K562 (cell line): ENCODE data around the gene C1QBP. TPM values are rescaled to one million over a fixed set of nuclear protein-coding genes. Genes with fewer than 3 reads are reported as not detected.

Experiments used
- ATAC-seq: fragments of 200-7000 bp; cut with Tn5 transposase; 3 replicates; pipeline ENCODE4 v1.9.1; 2020; ENCODE audit warnings: moderate library complexity
- BruUV-seq: library from RNA; stranded (reverse); fragments of 400-500 nt; replicated peaks from 2 replicates; lab custom pipeline; 2021; lab: Mats Ljungman, UMichigan
- CTCF ChIA-PET: fragments of 300-600 bp; formaldehyde crosslinking; extraction: SDS; loops from one replicate; lab custom pipeline; 2021; ENCODE audit warnings: low intra/inter-chr PET ratio; lab: Yijun Ruan, JAX
- POLR2A ChIA-PET: fragments of 300-600, 350-650 bp; sonication (Branson Sonifier 250); formaldehyde crosslinking; extraction: SDS; loops from one replicate; lab custom pipeline; 2021; ENCODE audit warnings: antibody characterized with exemption, inconsistent platforms; lab: Yijun Ruan, JAX
- DNase-seq, 4 experiments: peaks; one replicate each; pipeline versions ENCODE4 v3.0.0 to v3.0.0-alpha.2; 2011 to 2018; ENCODE audit warnings: low spot score in 3 of 4, mixed read lengths in 3 of 4; ENCODE audit errors: extremely low read depth in 1 of 4
- FAIRE-seq: peaks from 2 replicates; lab custom pipeline; 2011; peaks lifted over from hg19 to GRCh38; lab: Jason Lieb, UNC
- H2AFZ ChIP-seq: 2 replicates; pipeline ENCODE4 v1.6.0; 2011; ENCODE audit warnings: low read depth, low read length, control low read depth, inconsistent platforms
- H3K27ac ChIP-seq: fragments of 200-600 bp; 3 replicates; pipeline ENCODE4 v1.8.0; 2011; ENCODE audit warnings: low read depth, mild to moderate bottlenecking, control low read depth, inconsistent platforms, low read length, moderate library complexity, mixed read lengths; ENCODE audit errors: extremely low read depth
- H3K27me3 ChIP-seq, 2 experiments: fragments of 300-600 bp in 1 of 2; 2 replicates in 1 of 2; 3 replicates in 1 of 2; pipeline versions ENCODE4 v1.6.0 to v1.8.0; 2011; ENCODE audit warnings: inconsistent platforms in 2 of 2, low read length in 2 of 2, mild to moderate bottlenecking in 1 of 2, mixed read lengths in 1 of 2, moderate library complexity in 1 of 2; ENCODE audit not compliant: control insufficient read depth in 2 of 2, insufficient read depth in 2 of 2
- H3K36me3 ChIP-seq: fragments of 300-600 bp; 3 replicates; pipeline ENCODE4 v1.8.0; 2011; ENCODE audit warnings: mild to moderate bottlenecking, low read length, inconsistent platforms; ENCODE audit not compliant: control insufficient read depth, insufficient read depth
- H3K4me1 ChIP-seq, 2 experiments: fragments of 200-600 bp in 1 of 2; replicated peaks in 1 of 2; 2 replicates in 1 of 2; 3 replicates in 1 of 2; pipeline versions ENCODE4 v1.5.1 to v1.8.0; 2011; ENCODE audit warnings: inconsistent platforms in 2 of 2, low read length in 2 of 2, mild to moderate bottlenecking in 1 of 2, mixed read lengths in 1 of 2, moderate library complexity in 1 of 2; ENCODE audit not compliant: control insufficient read depth in 2 of 2, insufficient read depth in 2 of 2
- H3K4me2 ChIP-seq: 2 replicates; pipeline ENCODE4 v1.6.1; 2011; ENCODE audit warnings: low read length, control low read depth, inconsistent platforms, mixed read lengths; ENCODE audit not compliant: insufficient read depth
- H3K4me3 ChIP-seq: fragments of 200-600 bp; sonication (generic), shearing (Covaris generic); 2 replicates; pipeline ENCODE4 v1.5.1; 2016; ENCODE audit warnings: control low read depth, inconsistent platforms
- H3K79me2 ChIP-seq: fragments of 200-600 bp; 3 replicates; pipeline ENCODE4 v1.8.0; 2011; ENCODE audit warnings: low read length, inconsistent platforms; ENCODE audit not compliant: control insufficient read depth, insufficient read depth
- H3K9ac ChIP-seq, 2 experiments: 2 replicates each; pipeline versions ENCODE4 v1.6.0 to v1.6.1; 2011; ENCODE audit warnings: low read depth in 2 of 2, low read length in 2 of 2, control low read depth in 1 of 2, inconsistent platforms in 1 of 2, mild to moderate bottlenecking in 1 of 2, mixed read lengths in 1 of 2; ENCODE audit not compliant: insufficient read depth in 1 of 2
- H3K9me1 ChIP-seq: one replicate; pipeline ENCODE4 v1.6.0; 2011; ENCODE audit warnings: inconsistent platforms, mild to moderate bottlenecking, low read length, moderate library complexity; ENCODE audit not compliant: control insufficient read depth, insufficient read depth
- H3K9me3 ChIP-seq: replicated peaks from 2 replicates; pipeline ENCODE4 v1.5.1; 2011; ENCODE audit warnings: low read depth, low read length, inconsistent platforms; ENCODE audit not compliant: control insufficient read depth, insufficient read depth
- H4K20me1 ChIP-seq: replicated peaks from 2 replicates; pipeline ENCODE4 v1.6.1; 2011; ENCODE audit warnings: low read length, inconsistent platforms, mixed read lengths; ENCODE audit not compliant: control insufficient read depth, insufficient read depth
- BRD4 ChIP-seq: fragments of 200-600 bp; sonication (generic); IDR thresholded peaks from 2 replicates; pipeline ENCODE4 v1.6.1; 2017; ENCODE audit warnings: inconsistent platforms
- EGR1 ChIP-seq: fragments of 450-650 bp; conservative IDR thresholded peaks from 2 replicates; pipeline ENCODE4 v1.6.1; 2017; ENCODE audit warnings: mild to moderate bottlenecking
- MEF2A ChIP-seq: IDR thresholded peaks from 2 replicates; pipeline ENCODE4 v1.6.1; 2011; ENCODE audit warnings: low read depth, mild to moderate bottlenecking, low read length, moderate library complexity; ENCODE audit not compliant: control insufficient read depth
- MEF2D ChIP-seq: conservative IDR thresholded peaks from 2 replicates; pipeline ENCODE4 v1.6.1; 2016; ENCODE audit warnings: low read depth, missing genetic modification characterization, missing compliant biosample characterization
- NCOA6 ChIP-seq: fragments of 450-650 bp; IDR thresholded peaks from 2 replicates; pipeline ENCODE4 v1.6.1; 2017; ENCODE audit warnings: mild to moderate bottlenecking
- PHF20 ChIP-seq: fragments of 450-650 bp; IDR thresholded peaks from 2 replicates; pipeline ENCODE4 v1.6.1; 2018; ENCODE audit not compliant: partially characterized antibody
- ZNF75A ChIP-seq: fragments of 450-650 bp; formaldehyde crosslinking; IDR thresholded peaks from 2 replicates; pipeline ENCODE4 v1.4.0; 2020; ENCODE audit warnings: mild to moderate bottlenecking
- ZSCAN29 ChIP-seq: fragments of 450-650 bp; IDR thresholded peaks from 2 replicates; pipeline ENCODE4 v1.6.1; 2017
- WGBS: fragments of 100-300 bp; shearing (Covaris generic); methylation state at CpG from one replicate; pipeline ENCODE4 v1.1.6; 2016; ENCODE audit warnings: low coverage, mixed read lengths; ENCODE audit not compliant: insufficient coverage; ENCODE audit errors: missing lambda C conversion rate; 5-methylcytosine and 5-hydroxymethylcytosine counted together
- in situ Hi-C: fragments of 300-500 bp; cut with MboI; formaldehyde crosslinking; loops from 4 replicates; pipeline ENCODE4 v1.15.0; 2018; ENCODE audit warnings: inconsistent platforms, mixed read lengths
- intact Hi-C: fragments of 100-400 bp; cut with micrococcal nuclease; formaldehyde crosslinking; loops from 2 replicates; pipeline ENCODE4 v1.14.2; 2022
- polyA plus RNA-seq, 8 experiments: library from polyadenylated mRNA; depleted of rRNA in 4 of 8; stranded (reverse) in 5 of 8; unstranded in 3 of 8; fragments of >200 nt; fragmentation: Nextera tagmentation in 2 of 8; fragmentation: Illumina TruSeq in 1 of 8; extraction: Ambion mirVana in 2 of 8; extraction: Trizol in 1 of 8; gene quantifications; 2 replicates each; pipeline versions ENCODE4 v1.2.1 to v1.2.3, GENCODE V29; 2011 to 2014; ENCODE audit warnings: inconsistent platforms in 1 of 8, missing spikeins in 1 of 8
- total RNA-seq, 7 experiments: library from RNA; depleted of rRNA in 6 of 7; stranded (reverse); fragments of >200 nt in 6 of 7; fragmentation: Illumina TruSeq in 2 of 7; extraction: Trizol in 2 of 7; gene quantifications; 2 replicates each; pipeline versions ENCODE4 v1.2.1 to v1.2.3, GENCODE V29; 2011 to 2021; ENCODE audit warnings: low replicate concordance in 1 of 7
- TF ChIP-seq, protein P1 (sequence below): IDR thresholded peaks from 2 replicates; pipeline ENCODE4 v1.6.1; 2011; ENCODE audit warnings: borderline replicate concordance, low read depth, mild to moderate bottlenecking, moderate library complexity, low read length; ENCODE audit not compliant: insufficient read depth, poor library complexity, severe bottlenecking

Gene C1QBP
- total and polyA plus RNA-seq, 9 of the 15 experiments (the other 6 are each of a cell fraction or from before 2014, with no cell fraction given) = 90.7 to 665 (median 414) TPM

DNA sequence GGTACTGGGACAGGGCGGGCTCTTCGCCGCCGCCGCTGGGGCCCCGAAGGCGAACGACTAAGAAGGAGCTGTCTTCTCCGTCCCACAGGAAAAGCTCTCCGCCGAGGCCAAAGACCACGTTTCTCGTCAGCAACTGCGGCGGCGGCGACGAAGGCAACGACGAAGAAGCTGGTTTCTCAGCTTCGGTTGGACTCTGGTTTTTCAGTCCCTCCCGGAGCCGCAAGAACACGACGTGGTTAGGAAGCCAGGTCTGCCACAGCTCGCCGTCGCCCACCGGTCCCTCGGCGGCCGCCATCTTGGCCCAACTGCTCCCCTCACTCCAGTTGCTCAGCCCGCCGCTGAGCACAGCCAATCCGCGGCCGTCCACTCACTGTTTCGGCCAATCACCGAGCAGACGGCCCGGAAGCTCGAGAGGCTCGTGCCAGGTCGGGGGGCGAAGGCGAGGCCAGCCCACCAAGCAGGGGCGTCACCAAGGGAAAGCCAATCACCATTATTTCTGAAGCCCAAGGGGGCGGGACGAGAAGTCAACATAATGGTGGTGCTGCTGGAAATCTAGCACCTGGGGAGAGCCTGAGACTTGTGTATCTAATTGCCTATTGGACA, 19.5 kb downstream of the C1QBP start, which contains the start of gene NUP88 (continued):
- TF ChIP-seq ZNF75A (no peak), MEF2D (no peak), NCOA6 (no peak)

DNA sequence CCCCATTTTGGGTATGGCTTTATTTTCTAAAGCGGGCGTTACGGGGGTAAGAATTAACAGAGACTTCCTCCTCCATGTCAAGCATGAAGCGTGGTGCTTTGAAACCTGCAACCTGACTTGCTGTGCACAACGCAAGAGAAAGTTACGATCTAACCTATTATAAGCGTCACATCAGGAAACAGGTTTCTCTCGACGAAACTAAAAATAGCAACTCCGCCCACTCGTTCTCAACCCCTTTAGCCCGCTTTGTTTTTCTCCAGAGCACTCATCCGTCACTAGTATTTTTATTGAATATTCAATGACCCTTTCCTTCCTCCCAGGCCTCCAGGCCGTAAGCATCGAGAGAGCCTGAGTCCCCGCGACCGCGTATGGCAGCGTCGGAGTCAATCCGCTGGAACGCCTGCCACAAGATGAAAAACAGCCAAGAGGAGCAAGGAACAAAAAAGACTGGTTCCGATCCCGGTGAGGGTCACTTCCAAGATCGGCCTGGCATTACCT, 20.0 kb downstream of the C1QBP start:
- intact Hi-C loops = no loop called here
- Histone ChIP-seq H3K36me3 (peaks cover 54% of the 10 kb centered on the region), H3K4me3 (peak overlapping the region; percentile 92), H3K9me3 (no peaks in the 10 kb centered on the region), H3K4me2 (peak overlapping the region; percentile 97), H3K4me1 (peaks cover 3 to 9% of the 10 kb centered on the region in 2 experiments; a peak in 3 of 5 replicates), H3K79me2 (peaks cover 77% of the 10 kb centered on the region), H3K9ac (peak overlapping the region; percentile 98 to 99), H2AFZ (peak overlapping the region; percentile 100), H3K27ac (peak overlapping the region; percentile 97), H4K20me1 (no peaks in the 10 kb centered on the region), H3K27me3 (no peaks in the 10 kb centered on the region), H3K9me1 (no peaks in the 10 kb centered on the region)
- in situ Hi-C loops = no loop called here
- WGBS = 0% methylated on average over 26 of the region's 26 CpGs
- ATAC-seq (peak; percentile 16), FAIRE-seq (peak; percentile 19), DNase-seq (peak in 1 of 4 experiments; percentile 45)
- CTCF ChIA-PET = no interaction called here
- TF ChIP-seq MEF2A = peak; percentile 82
- TF ChIP-seq BRD4 = peak; percentile 14; the same call in 1 of the 2 replicates
- TF ChIP-seq EGR1 = peak; percentile 71
- TF ChIP-seq ZSCAN29 = 0 out of 2 replicates have a peak, but pooled peaks have one; percentile 45
- 0 out of 2 replicates have a peak, but pooled peaks have one; percentile 34 for TF ChIP-seq MEF2D
- TF ChIP-seq, protein P1, sequence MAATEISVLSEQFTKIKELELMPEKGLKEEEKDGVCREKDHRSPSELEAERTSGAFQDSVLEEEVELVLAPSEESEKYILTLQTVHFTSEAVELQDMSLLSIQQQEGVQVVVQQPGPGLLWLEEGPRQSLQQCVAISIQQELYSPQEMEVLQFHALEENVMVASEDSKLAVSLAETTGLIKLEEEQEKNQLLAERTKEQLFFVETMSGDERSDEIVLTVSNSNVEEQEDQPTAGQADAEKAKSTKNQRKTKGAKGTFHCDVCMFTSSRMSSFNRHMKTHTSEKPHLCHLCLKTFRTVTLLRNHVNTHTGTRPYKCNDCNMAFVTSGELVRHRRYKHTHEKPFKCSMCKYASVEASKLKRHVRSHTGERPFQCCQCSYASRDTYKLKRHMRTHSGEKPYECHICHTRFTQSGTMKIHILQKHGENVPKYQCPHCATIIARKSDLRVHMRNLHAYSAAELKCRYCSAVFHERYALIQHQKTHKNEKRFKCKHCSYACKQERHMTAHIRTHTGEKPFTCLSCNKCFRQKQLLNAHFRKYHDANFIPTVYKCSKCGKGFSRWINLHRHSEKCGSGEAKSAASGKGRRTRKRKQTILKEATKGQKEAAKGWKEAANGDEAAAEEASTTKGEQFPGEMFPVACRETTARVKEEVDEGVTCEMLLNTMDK = no peak
- TF ChIP-seq PHF20 = no peak
- TSS peak; percentile 75 for BruUV-seq
- POLR2A ChIA-PET = interaction anchor here (0.6 to 2.0 kb wide), 15 partner anchors 8 to 245 kb away, joined by 3 to 13 read pairs (median 4); partner anchors contain the start of genes C1QBP, DHX33 and ZNF594
